Stimulated activated CD8-positive, alpha-beta memory T cell treated with anti-CD3 and anti-CD28 coated beads, Interleukin-4, amount 100 ng/mL, for 24 hours (primary cell): ENCODE data around the gene SMG6.
"Not testable (repeated sequence)": the region's sequence is repeated elsewhere in the genome, so short reads cannot be mapped to it uniquely, and the experiment has no call there.

Experiments
- DNase-seq: peaks from one replicate; pipeline ENCODE4 v3.0.0-alpha.2; 2020; ENCODE audit warnings: low read depth

The SMG6 gene

GRCh38 chr17:2202996-2203575 lies 100.5 kb downstream of the SMG6 start:
- DNase-seq: no peak

GRCh38 chr17:2202302-2202995 lies 101.1 kb downstream of the SMG6 start:
- DNase-seq: no peak

GRCh38 chr17:2199386-2199785 lies 104.2 kb downstream of the SMG6 start:
- DNase-seq: not testable (repeated sequence)

GRCh38 chr17:2198927-2199326 lies 104.7 kb downstream of the SMG6 start:
- no peak for DNase-seq

- DNase-seq: no peak
These were observed 106.3 kb downstream of the SMG6 start for GRCh38 chr17:2197271-2197670.

- DNase-seq: peak; percentile 35
These were observed 107.9 kb downstream of the SMG6 start for GRCh38 chr17:2195729-2196128.

GRCh38 chr17:2194889-2195335 lies 108.7 kb downstream of the SMG6 start:
- no peak for DNase-seq

- peak; percentile 57 for DNase-seq
These were observed 111.1 kb downstream of the SMG6 start for GRCh38 chr17:2192367-2193057.

- no peak for DNase-seq
These were observed 111.8 kb downstream of the SMG6 start for GRCh38 chr17:2191785-2192184.

GRCh38 chr17:2191227-2191626 lies 112.4 kb downstream of the SMG6 start:
- no peak for DNase-seq

GRCh38 chr17:2190014-2190413 lies 113.6 kb downstream of the SMG6 start:
- no peak for DNase-seq

- DNase-seq: no peak
These were observed 114.5 kb downstream of the SMG6 start for GRCh38 chr17:2188971-2189630.

GRCh38 chr17:2187758-2188157 lies 115.8 kb downstream of the SMG6 start:
- no peak for DNase-seq

GRCh38 chr17:2186937-2187336 lies 116.6 kb downstream of the SMG6 start:
- no peak for DNase-seq

- no peak for DNase-seq
These were observed 118.3 kb downstream of the SMG6 start for GRCh38 chr17:2184993-2185931.

GRCh38 chr17:2183346-2183745 lies 120.2 kb downstream of the SMG6 start:
- no peak for DNase-seq

- DNase-seq: no peak
These were observed 121.6 kb downstream of the SMG6 start for GRCh38 chr17:2181897-2182448.

GRCh38 chr17:2181206-2181896 lies 122.2 kb downstream of the SMG6 start:
- DNase-seq: no peak

- DNase-seq: no peak
These were observed 122.8 kb downstream of the SMG6 start for GRCh38 chr17:2180768-2181167.

GRCh38 chr17:2179615-2180295 lies 123.8 kb downstream of the SMG6 start:
- DNase-seq: no peak
